ENCODE measurements around the gene CLEC2B. TPM values are rescaled to one million over a fixed set of nuclear protein-coding genes. Genes with fewer than 3 reads are reported as not detected.
A peak's percentile ranks its signal among the peaks of the same experiment; 100 is the strongest.
"Not testable (repeated sequence)": the region's sequence is repeated elsewhere in the genome, so short reads cannot be mapped to it uniquely, and the experiment has no call there.

Gene CLEC2B
- total RNA-seq, 2 donors from 2014 or later: 26.7 to 70.3 TPM

GRCh38 chr12:9888665-9889273 lies 19.6 kb upstream of the CLEC2B start:
- H3K4me3 Mint-ChIP-seq: no peak overlapping the region
- DNase-seq (ENCODE audit: low spot score) (no peak), ATAC-seq (no peak)
- H3K36me3 Mint-ChIP-seq: no peaks in the 10 kb centered on the region
- peak overlapping the region in 1 of 2 donors; percentile 63 for H3K27ac Mint-ChIP-seq
- H3K4me1 Mint-ChIP-seq (ENCODE audit: low read depth in 2 of 2): peaks cover 10 to 12% of the 10 kb centered on the region in 2 donors
- no peaks in the 10 kb centered on the region for H3K27me3 Mint-ChIP-seq
- H3K9me3 Mint-ChIP-seq: no peaks in the 10 kb centered on the region

DNA sequence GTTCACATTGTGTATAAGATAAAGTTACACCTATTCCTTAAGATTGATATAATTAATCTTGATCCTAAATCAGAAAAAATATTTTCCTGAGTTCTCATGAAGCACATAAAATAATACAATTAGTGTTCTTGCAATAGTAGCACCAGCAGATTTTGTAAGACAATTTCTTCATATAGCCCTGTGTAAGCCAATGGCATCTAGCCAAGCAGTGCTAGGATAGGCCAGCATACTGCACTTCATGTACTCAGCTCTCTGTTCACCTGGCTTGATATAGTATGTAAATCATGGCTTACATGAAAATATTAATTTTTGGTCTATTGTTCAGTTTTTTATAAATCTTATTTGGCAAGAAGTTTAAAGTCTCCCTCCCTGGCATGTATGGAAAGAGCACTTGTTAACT lies 14.0 kb upstream of the CLEC2B start:
- Mint-ChIP-seq H3K4me1 (ENCODE audit: low read depth in 2 of 2) (peaks cover 2 to 4% of the 10 kb centered on the region in 2 donors), H3K9me3 (no peaks in the 10 kb centered on the region), H3K27ac (no peak overlapping the region), H3K27me3 (no peaks in the 10 kb centered on the region), H3K36me3 (no peaks in the 10 kb centered on the region), H3K4me3 (no peak overlapping the region)
- no peak for ATAC-seq
- DNase-seq (ENCODE audit: low spot score): no peak

DNA sequence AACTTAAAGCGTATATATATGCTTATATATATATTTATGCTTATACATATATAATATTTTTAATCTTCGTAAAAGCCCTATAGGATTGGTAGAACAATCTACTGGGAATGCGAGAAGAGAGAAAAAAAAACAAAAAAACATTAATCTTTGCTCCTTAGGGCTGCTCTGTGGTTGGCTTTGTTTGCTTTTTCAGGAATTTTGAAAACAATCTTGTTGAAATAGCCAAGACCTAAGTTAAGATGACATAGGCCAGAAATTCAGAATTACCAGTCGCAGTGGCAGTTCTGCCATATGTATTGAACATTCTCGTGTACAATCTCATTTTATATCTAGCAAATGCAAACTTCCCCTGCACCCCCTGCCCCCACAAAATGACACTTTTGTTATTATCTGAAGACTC lies 12.8 kb upstream of the CLEC2B start:
- DNase-seq (ENCODE audit: low spot score) (no peak), ATAC-seq (no peak)
- no peak overlapping the region for H3K27ac Mint-ChIP-seq
- H3K4me3 Mint-ChIP-seq: no peak overlapping the region
- no peaks in the 10 kb centered on the region for H3K9me3 Mint-ChIP-seq
- H3K27me3 Mint-ChIP-seq: no peaks in the 10 kb centered on the region
- peaks cover 2 to 4% of the 10 kb centered on the region in 2 donors for H3K4me1 Mint-ChIP-seq (ENCODE audit: low read depth in 2 of 2)
- no peaks in the 10 kb centered on the region for H3K36me3 Mint-ChIP-seq

DNA sequence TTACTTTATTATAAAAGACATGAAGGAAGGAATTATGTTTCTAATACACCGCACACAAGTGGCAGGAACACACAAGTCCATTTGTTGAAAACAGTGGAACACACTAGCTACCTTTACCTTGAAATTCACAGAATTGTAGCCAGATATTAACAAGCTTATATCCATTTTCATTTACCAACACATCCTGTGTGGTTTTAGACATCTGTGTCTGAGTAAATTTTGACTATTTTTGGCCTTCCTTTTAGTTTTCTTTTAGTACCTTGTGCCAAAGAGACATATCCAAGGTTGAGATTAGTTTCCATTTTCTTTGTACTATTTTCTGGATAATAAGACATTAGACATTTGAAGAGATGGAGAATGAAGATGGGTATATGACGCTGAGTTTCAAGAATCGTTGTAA lies 12.1 kb upstream of the CLEC2B start, which contains the start of gene KLRF2:
TSS of gene KLRF2 (plus strand) at position 244 of the 400 bp plus-strand sequence. CDS start at position 351, 107 bp downstream.
- no peak for ATAC-seq
- Mint-ChIP-seq H3K27me3 (no peaks in the 10 kb centered on the region), H3K4me1 (ENCODE audit: low read depth in 2 of 2) (peaks cover 2 to 4% of the 10 kb centered on the region in 2 donors), H3K36me3 (no peaks in the 10 kb centered on the region), H3K9me3 (no peaks in the 10 kb centered on the region), H3K27ac (no peak within 1 kb of the TSS), H3K4me3 (no peak within 1 kb of the TSS)
- DNase-seq (ENCODE audit: low spot score): no peak

DNA sequence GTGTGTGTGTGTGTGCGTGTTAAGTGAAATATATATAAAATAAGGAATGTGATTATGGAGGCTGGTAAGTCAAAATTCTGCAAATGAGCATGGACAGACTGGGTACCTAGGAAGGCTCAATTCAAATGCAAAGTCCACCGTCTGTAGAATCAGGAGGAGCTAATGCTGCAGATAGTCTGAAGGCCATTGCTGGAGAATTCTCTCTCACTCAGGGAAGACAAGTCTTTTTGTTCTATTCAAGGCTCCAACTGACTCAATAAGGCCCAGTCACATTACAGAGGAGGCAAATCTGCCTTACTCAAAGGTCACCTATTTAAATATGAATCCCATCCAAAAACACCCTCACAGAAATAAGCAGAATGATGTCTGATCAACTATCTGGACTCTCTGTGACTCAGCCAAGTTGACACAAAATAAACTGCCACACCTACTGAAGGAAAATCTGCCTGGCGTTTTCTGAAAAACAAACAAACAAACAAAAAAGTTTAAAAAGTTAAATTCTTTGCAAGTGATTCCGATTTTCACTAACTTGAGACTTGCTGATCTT lies 11.5 kb upstream of the CLEC2B start:
- no peak overlapping the region for H3K4me3 Mint-ChIP-seq
- H3K36me3 Mint-ChIP-seq: no peaks in the 10 kb centered on the region
- ATAC-seq (no peak), DNase-seq (ENCODE audit: low spot score) (no peak)
- no peak overlapping the region for H3K27ac Mint-ChIP-seq
- no peaks in the 10 kb centered on the region for H3K27me3 Mint-ChIP-seq
- H3K9me3 Mint-ChIP-seq: no peaks in the 10 kb centered on the region
- peaks cover 2 to 4% of the 10 kb centered on the region in 2 donors for H3K4me1 Mint-ChIP-seq (ENCODE audit: low read depth in 2 of 2)

DNA sequence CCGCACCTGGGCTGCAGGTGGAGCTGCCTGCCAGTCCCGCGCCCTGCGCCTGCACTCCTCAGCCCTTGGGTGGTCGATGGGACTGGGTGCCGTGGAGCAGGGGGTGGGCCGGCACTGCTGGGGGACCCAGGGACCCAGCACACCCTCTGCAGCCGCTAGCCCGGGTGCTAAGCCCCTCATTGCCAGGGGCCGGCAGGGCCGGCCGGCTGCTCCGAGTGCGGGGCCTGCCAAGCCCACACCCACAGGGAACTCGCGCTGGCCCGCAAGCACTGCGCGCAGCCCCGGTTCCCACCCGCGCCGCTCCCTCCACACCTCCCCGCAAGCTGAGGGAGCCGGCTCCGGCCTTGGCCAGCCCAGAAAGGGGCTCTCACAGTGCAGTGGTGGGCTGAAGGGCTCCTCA lies 7.0 kb upstream of the CLEC2B start:
- not testable (repeated sequence) for DNase-seq (ENCODE audit: low spot score); ATAC-seq; H3K27me3 Mint-ChIP-seq; H3K9me3 Mint-ChIP-seq; H3K36me3 Mint-ChIP-seq; H3K4me3 Mint-ChIP-seq; H3K27ac Mint-ChIP-seq
- peaks cover 0 to 13% of the 10 kb centered on the region in 2 donors for H3K4me1 Mint-ChIP-seq (ENCODE audit: low read depth in 2 of 2)

DNA sequence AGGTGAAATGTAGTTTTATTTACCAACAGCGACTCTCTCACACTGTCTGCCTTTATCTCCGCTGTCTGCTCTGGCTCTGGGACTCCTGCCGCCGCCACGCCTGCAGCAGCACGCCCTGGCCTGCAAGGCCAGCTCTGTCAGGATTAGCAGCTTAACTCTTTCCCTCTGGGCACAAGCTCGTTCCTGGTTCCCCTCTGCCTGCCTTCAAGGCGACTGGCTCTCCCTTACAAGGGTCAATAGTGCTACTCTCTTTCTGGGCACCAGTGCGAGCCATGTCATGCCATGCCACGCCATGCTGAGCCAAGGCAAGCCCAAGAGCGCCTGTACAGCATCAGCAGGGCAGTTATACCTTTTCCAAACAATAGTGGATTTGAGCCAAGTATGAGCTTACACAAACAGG lies 3.6 kb upstream of the CLEC2B start:
- ATAC-seq: no peak
- no peaks in the 10 kb centered on the region for H3K9me3 Mint-ChIP-seq
- H3K4me1 Mint-ChIP-seq (ENCODE audit: low read depth in 2 of 2): peaks cover 13 to 22% of the 10 kb centered on the region in 2 donors
- H3K27me3 Mint-ChIP-seq: no peaks in the 10 kb centered on the region
- no peaks in the 10 kb centered on the region for H3K36me3 Mint-ChIP-seq
- H3K4me3 Mint-ChIP-seq: no peak overlapping the region
- no peak overlapping the region for H3K27ac Mint-ChIP-seq
- no peak for DNase-seq (ENCODE audit: low spot score)

DNA sequence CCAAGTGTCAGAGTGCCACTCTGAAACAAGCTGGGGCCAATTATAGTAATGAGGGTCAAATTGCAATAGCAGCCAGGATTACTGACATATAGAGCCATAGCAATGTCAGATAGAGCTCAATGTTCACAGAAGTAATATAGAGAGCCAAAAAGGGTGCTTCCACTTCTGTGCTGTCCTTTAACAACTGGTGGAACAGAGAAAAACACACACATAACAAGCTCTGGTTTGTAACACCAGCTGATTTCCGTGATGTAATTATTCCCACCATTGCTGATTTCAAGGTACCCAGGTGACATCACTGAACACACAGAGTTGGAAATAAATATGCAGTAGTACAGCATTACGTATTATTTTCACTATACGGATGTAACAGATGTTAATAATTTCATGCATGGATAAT lies 3.0 kb upstream of the CLEC2B start:
- peaks cover 13 to 22% of the 10 kb centered on the region in 2 donors for H3K4me1 Mint-ChIP-seq (ENCODE audit: low read depth in 2 of 2)
- no peak overlapping the region for H3K27ac Mint-ChIP-seq
- no peaks in the 10 kb centered on the region for H3K27me3 Mint-ChIP-seq
- H3K9me3 Mint-ChIP-seq: no peaks in the 10 kb centered on the region
- ATAC-seq (no peak), DNase-seq (ENCODE audit: low spot score) (no peak)
- no peak overlapping the region for H3K4me3 Mint-ChIP-seq
- peaks cover 5% of the 10 kb centered on the region for H3K36me3 Mint-ChIP-seq

- peaks cover 28% of the 10 kb centered on the region in 2 donors for H3K4me1 Mint-ChIP-seq (ENCODE audit: low read depth in 2 of 2)
- peaks cover 16% of the 10 kb centered on the region for H3K36me3 Mint-ChIP-seq
- H3K4me3 Mint-ChIP-seq: peak overlapping the region; percentile 98
- ATAC-seq (no peak), DNase-seq (ENCODE audit: low spot score) (no peak)
- H3K27ac Mint-ChIP-seq: peak overlapping the region; percentile 96 to 100
- no peaks in the 10 kb centered on the region for H3K27me3 Mint-ChIP-seq
- H3K9me3 Mint-ChIP-seq: no peaks in the 10 kb centered on the region
Measured at GRCh38 chr12:9870286-9870866, 1.2 kb upstream of the CLEC2B start.

GRCh38 chr12:9868951-9869306 lies 225 bp downstream of the CLEC2B start:
- H3K27me3 Mint-ChIP-seq: no peaks in the 10 kb centered on the region
- H3K4me3 Mint-ChIP-seq: peak overlapping the region; percentile 98
- no peaks in the 10 kb centered on the region for H3K9me3 Mint-ChIP-seq
- H3K4me1 Mint-ChIP-seq (ENCODE audit: low read depth in 2 of 2): peaks cover 40 to 43% of the 10 kb centered on the region in 2 donors
- DNase-seq (ENCODE audit: low spot score): no peak
- ATAC-seq: no peak
- peaks cover 28% of the 10 kb centered on the region for H3K36me3 Mint-ChIP-seq
- peak overlapping the region; percentile 96 to 100 for H3K27ac Mint-ChIP-seq

DNA sequence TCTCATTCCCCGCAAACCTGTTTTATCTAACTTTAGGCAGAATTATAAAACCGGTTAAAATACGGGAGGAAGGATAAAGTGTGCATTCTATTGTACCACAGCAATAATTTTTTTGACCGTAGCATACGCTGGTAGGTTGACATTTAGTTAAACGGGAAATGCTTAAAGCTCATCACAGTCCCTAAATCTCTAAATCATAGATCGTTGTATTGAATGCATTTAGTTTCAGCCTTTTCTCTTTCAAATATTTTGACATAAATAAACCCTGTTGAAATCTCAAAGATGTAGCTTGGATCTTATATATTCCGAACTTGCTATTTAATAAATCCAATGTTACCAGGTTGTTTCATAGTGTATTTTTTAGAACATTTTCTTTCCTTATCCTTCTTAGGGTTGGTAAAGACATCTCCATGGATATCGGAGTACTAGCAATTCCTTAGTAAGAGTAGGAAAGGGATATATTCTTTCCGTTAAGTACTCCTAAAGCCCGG lies 798 bp downstream of the CLEC2B start:
- H3K27ac Mint-ChIP-seq: peak overlapping the region; percentile 96 to 100
- ATAC-seq: no peak
- peaks cover 34% of the 10 kb centered on the region for H3K36me3 Mint-ChIP-seq

DNA sequence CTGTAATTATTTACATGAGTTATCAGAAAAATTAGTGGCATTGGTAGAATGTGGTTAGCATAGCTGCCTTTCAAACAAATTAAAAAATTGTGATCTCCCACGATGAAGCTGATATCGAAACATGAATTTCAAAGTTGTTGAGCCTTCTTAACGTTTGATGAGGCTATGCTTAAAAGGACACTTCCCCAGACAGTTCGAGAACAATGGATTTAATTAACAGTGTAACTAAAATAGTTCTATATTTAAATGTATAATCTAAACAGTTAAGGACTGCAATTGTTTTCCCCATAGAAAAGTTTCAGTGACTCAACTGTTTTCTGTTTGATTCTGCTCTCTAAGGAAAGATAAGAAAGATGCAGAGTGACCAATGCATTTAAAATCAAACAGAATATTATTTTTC lies 1.6 kb downstream of the CLEC2B start:
- ATAC-seq (no peak), DNase-seq (ENCODE audit: low spot score) (no peak)
- Mint-ChIP-seq H3K36me3 (peaks cover 42% of the 10 kb centered on the region), H3K27me3 (no peaks in the 10 kb centered on the region), H3K4me3 (peak overlapping the region; percentile 92), H3K4me1 (ENCODE audit: low read depth in 2 of 2) (peaks cover 50 to 57% of the 10 kb centered on the region in 2 donors), H3K9me3 (peaks cover 3% of the 10 kb centered on the region), H3K27ac (peak overlapping the region; percentile 96 to 100)

More for the DNA sequence above, 798 bp downstream of the CLEC2B start:
- Mint-ChIP-seq H3K4me1 (ENCODE audit: low read depth in 2 of 2) (peaks cover 46 to 48% of the 10 kb centered on the region in 2 donors), H3K9me3 (peaks cover under 1% of the 10 kb centered on the region), H3K4me3 (peak overlapping the region; percentile 98), H3K27me3 (no peaks in the 10 kb centered on the region)
- DNase-seq (ENCODE audit: low spot score): no peak

DNA sequence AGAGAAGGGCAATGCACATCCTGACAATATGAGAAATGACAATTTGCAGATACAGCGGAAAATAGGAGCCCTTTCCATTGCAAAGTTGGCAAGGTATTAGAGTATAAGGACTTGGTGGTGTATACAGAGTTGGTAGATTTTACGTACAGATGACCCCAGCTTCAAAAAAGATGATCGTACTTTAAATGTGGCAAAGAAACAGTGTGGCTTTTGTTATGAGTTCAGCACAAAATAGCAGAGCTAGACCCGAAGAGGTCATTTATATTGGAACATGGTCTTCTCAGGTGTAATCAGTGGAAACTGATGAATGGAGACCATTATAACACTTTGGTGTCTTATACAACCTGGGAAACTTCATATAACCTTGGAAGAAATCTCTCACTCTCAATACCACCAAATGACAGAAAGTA lies 2.3 kb downstream of the CLEC2B start:
- DNase-seq (ENCODE audit: low spot score) (no peak), ATAC-seq (no peak)
- peaks cover 50 to 60% of the 10 kb centered on the region in 2 donors for H3K4me1 Mint-ChIP-seq (ENCODE audit: low read depth in 2 of 2)
- H3K36me3 Mint-ChIP-seq: peaks cover 45% of the 10 kb centered on the region
- peaks cover 3% of the 10 kb centered on the region for H3K9me3 Mint-ChIP-seq
- H3K27ac Mint-ChIP-seq: peak overlapping the region; percentile 96 to 100
- peak overlapping the region; percentile 92 for H3K4me3 Mint-ChIP-seq
- no peaks in the 10 kb centered on the region for H3K27me3 Mint-ChIP-seq
